ENCODE results near the gene BAZ1B.
"Not testable (repeated sequence)": the region's sequence is repeated elsewhere in the genome, so short reads cannot be mapped to it uniquely, and the experiment has no call there.

BAZ1B gene

DNA sequence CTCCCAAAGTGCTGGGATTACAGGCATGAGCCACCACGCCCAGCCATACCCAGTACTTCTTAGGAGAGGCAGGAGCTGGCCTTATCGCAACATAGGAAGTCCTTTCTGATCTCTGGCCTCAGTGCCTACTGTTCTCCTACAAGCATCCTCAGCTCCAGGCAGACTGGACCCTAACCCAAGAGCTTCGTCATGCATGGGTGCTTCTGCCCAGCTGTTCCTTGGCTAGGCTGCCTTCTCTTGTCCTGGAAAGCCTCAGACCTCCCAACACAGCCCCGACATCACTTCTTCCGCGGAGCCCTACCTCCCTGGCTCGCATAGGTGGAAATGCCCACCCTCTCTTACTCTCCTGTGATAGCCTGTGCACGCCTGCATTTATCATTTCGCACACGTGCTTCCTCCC is 19.6 kb upstream of the BAZ1B start:
- Histone ChIP-seq H3K9me2 (ENCODE audit: low read depth, low read length) (no peaks in the 10 kb centered on the region), H3F3A (ENCODE audit: insufficient read depth, low read length) (no peaks in the 10 kb centered on the region), H4K20me1 (ENCODE audit: insufficient read depth, low read length) (no peaks in the 10 kb centered on the region), H2AFZ (ENCODE audit: low read length) (no peak overlapping the region), H3K9ac (ENCODE audit: low read length) (no peak overlapping the region), H3K27ac (ENCODE audit: low read depth, low read length, poor library complexity, severe bottlenecking) (no peak overlapping the region), H3K9me3 (ENCODE audit: low read length) (no peaks in the 10 kb centered on the region), H3K36me3 (ENCODE audit: insufficient read depth, low read length) (peaks cover 73% of the 10 kb centered on the region), H3K27me3 (ENCODE audit: insufficient read depth, low read length) (no peaks in the 10 kb centered on the region), H3K4me3 (ENCODE audit: low read depth, low read length, poor library complexity, severe bottlenecking) (no peak overlapping the region), H3K4me2 (ENCODE audit: low read length) (no peak overlapping the region), H3K4me1 (ENCODE audit: insufficient read depth, low read length, severe bottlenecking) (no peaks in the 10 kb centered on the region), H3K79me2 (ENCODE audit: insufficient read depth, low read length) (peaks cover 7% of the 10 kb centered on the region; the same call in 1 of the 2 replicates)
- TF ChIP-seq EZH2 (IDR thresholded peaks at IDR 0.05; ENCODE audit: borderline replicate concordance, low read length) = no peak

DNA sequence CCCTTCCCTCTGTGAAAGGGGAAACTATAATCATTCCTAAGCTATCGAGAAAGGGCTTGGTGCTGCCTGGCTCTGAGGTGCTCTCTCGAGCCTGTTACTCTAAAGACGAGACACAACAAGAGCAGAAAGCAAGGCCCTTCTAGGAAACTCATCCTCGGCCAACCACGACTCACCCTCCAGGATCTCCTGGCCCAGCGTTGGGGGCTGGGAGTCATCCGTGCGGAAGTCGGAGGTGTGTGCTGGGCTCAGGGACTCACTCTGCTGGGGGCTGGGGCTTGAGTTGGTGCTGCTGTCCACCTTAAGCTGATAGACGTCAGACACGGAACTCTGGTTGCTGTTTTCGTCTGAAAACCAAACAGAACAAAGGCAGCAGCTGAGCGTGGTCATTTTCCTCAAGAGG is 17.6 kb upstream of the BAZ1B start:
- no peaks in the 10 kb centered on the region for H3K9me2 ChIP-seq (ENCODE audit: low read depth, low read length)
- H3K79me2 ChIP-seq (ENCODE audit: insufficient read depth, low read length) = no peaks in the 10 kb centered on the region
- H2AFZ ChIP-seq (ENCODE audit: low read length) = no peak overlapping the region
- no peak overlapping the region for H3K4me2 ChIP-seq (ENCODE audit: low read length)
- H3F3A ChIP-seq (ENCODE audit: insufficient read depth, low read length) = no peaks in the 10 kb centered on the region
- no peaks in the 10 kb centered on the region for H3K27me3 ChIP-seq (ENCODE audit: insufficient read depth, low read length)
- no peaks in the 10 kb centered on the region for H4K20me1 ChIP-seq (ENCODE audit: insufficient read depth, low read length)
- H3K9ac ChIP-seq (ENCODE audit: low read length) = no peak overlapping the region
- peaks cover 82% of the 10 kb centered on the region for H3K36me3 ChIP-seq (ENCODE audit: insufficient read depth, low read length)
- H3K4me1 ChIP-seq (ENCODE audit: insufficient read depth, low read length, severe bottlenecking) = no peaks in the 10 kb centered on the region
- TF ChIP-seq, protein P1, sequence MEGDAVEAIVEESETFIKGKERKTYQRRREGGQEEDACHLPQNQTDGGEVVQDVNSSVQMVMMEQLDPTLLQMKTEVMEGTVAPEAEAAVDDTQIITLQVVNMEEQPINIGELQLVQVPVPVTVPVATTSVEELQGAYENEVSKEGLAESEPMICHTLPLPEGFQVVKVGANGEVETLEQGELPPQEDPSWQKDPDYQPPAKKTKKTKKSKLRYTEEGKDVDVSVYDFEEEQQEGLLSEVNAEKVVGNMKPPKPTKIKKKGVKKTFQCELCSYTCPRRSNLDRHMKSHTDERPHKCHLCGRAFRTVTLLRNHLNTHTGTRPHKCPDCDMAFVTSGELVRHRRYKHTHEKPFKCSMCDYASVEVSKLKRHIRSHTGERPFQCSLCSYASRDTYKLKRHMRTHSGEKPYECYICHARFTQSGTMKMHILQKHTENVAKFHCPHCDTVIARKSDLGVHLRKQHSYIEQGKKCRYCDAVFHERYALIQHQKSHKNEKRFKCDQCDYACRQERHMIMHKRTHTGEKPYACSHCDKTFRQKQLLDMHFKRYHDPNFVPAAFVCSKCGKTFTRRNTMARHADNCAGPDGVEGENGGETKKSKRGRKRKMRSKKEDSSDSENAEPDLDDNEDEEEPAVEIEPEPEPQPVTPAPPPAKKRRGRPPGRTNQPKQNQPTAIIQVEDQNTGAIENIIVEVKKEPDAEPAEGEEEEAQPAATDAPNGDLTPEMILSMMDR (IDR thresholded peaks at IDR 0.05; ENCODE audit: low read length) = no peak
- no peak for TF ChIP-seq EZH2 (IDR thresholded peaks at IDR 0.05; ENCODE audit: borderline replicate concordance, low read length)
- no peak overlapping the region for H3K27ac ChIP-seq (ENCODE audit: low read depth, low read length, poor library complexity, severe bottlenecking)
- H3K4me3 ChIP-seq (ENCODE audit: low read depth, low read length, poor library complexity, severe bottlenecking) = no peak overlapping the region
- no peaks in the 10 kb centered on the region for H3K9me3 ChIP-seq (ENCODE audit: low read length)

DNA sequence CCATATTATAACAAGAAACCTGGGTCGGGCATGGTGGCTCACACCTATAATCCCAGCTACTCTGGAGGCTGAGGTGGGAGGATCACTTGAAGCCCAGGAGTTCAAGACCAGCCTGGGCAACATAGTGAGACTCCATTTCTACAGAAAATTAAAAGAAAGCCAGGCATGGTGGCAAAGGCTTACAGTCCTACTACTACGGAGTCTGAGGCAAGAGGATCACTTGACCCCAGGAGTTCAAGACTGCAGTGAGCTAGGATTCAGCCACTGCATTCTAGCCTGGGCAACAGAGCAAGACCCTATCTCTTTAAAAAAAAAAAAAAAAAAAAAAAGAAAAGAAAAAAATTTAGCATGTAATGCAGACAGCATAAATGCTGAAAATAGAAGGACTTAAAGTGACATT is 16.4 kb upstream of the BAZ1B start:
- not testable (repeated sequence) for H3F3A ChIP-seq (ENCODE audit: insufficient read depth, low read length); H3K4me3 ChIP-seq (ENCODE audit: low read depth, low read length, poor library complexity, severe bottlenecking); H2AFZ ChIP-seq (ENCODE audit: low read length); H3K9me3 ChIP-seq (ENCODE audit: low read length); H3K27me3 ChIP-seq (ENCODE audit: insufficient read depth, low read length); H3K4me1 ChIP-seq (ENCODE audit: insufficient read depth, low read length, severe bottlenecking); H3K9me2 ChIP-seq (ENCODE audit: low read depth, low read length); H3K9ac ChIP-seq (ENCODE audit: low read length); H3K4me2 ChIP-seq (ENCODE audit: low read length); H3K27ac ChIP-seq (ENCODE audit: low read depth, low read length, poor library complexity, severe bottlenecking); H4K20me1 ChIP-seq (ENCODE audit: insufficient read depth, low read length); H3K79me2 ChIP-seq (ENCODE audit: insufficient read depth, low read length)
- peaks cover 76% of the 10 kb centered on the region for H3K36me3 ChIP-seq (ENCODE audit: insufficient read depth, low read length)

DNA sequence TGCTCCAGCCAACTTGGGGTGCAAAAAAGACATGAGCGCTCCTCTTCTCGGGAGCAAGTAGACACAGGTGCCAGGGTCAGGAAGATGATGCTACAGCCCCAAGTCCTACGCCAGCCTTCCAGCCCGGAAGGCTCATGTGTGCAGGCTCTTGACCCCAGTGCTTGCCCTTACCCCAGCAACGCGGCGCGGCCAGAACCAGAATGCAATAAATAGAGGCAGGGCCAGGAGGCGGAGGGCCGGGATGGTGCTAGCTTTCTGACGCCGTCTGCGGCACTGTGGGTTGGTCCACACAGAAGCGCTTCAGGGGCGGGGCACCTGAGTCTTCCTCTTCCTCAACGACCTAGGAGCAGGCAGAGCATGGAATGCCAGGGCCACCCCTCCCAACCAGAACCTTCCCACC is 15.0 kb upstream of the BAZ1B start:
- no peak overlapping the region for H3K9ac ChIP-seq (ENCODE audit: low read length)
- peaks cover 62% of the 10 kb centered on the region for H3K36me3 ChIP-seq (ENCODE audit: insufficient read depth, low read length)
- H3K9me3 ChIP-seq (ENCODE audit: low read length) = no peaks in the 10 kb centered on the region
- no peak for TF ChIP-seq EZH2 (IDR thresholded peaks at IDR 0.05; ENCODE audit: borderline replicate concordance, low read length)
- TF ChIP-seq, protein P1 (IDR thresholded peaks at IDR 0.05; ENCODE audit: low read length) = no peak
- no peak overlapping the region for H3K27ac ChIP-seq (ENCODE audit: low read depth, low read length, poor library complexity, severe bottlenecking)
- H4K20me1 ChIP-seq (ENCODE audit: insufficient read depth, low read length) = no peaks in the 10 kb centered on the region
- H3K4me3 ChIP-seq (ENCODE audit: low read depth, low read length, poor library complexity, severe bottlenecking) = no peak overlapping the region
- no peaks in the 10 kb centered on the region for H3F3A ChIP-seq (ENCODE audit: insufficient read depth, low read length)
- H3K4me2 ChIP-seq (ENCODE audit: low read length) = no peak overlapping the region
- H3K9me2 ChIP-seq (ENCODE audit: low read depth, low read length) = no peaks in the 10 kb centered on the region
- H2AFZ ChIP-seq (ENCODE audit: low read length) = no peak overlapping the region
- no peaks in the 10 kb centered on the region for H3K4me1 ChIP-seq (ENCODE audit: insufficient read depth, low read length, severe bottlenecking)
- H3K27me3 ChIP-seq (ENCODE audit: insufficient read depth, low read length) = no peaks in the 10 kb centered on the region
- no peaks in the 10 kb centered on the region for H3K79me2 ChIP-seq (ENCODE audit: insufficient read depth, low read length)

All from OCI-LY1 (cell line).